ENCODE measurements around the gene TYK2.
"Not testable (repeated sequence)": the region's sequence is repeated elsewhere in the genome, so short reads cannot be mapped to it uniquely, and the experiment has no call there.

The TYK2 gene

DNA sequence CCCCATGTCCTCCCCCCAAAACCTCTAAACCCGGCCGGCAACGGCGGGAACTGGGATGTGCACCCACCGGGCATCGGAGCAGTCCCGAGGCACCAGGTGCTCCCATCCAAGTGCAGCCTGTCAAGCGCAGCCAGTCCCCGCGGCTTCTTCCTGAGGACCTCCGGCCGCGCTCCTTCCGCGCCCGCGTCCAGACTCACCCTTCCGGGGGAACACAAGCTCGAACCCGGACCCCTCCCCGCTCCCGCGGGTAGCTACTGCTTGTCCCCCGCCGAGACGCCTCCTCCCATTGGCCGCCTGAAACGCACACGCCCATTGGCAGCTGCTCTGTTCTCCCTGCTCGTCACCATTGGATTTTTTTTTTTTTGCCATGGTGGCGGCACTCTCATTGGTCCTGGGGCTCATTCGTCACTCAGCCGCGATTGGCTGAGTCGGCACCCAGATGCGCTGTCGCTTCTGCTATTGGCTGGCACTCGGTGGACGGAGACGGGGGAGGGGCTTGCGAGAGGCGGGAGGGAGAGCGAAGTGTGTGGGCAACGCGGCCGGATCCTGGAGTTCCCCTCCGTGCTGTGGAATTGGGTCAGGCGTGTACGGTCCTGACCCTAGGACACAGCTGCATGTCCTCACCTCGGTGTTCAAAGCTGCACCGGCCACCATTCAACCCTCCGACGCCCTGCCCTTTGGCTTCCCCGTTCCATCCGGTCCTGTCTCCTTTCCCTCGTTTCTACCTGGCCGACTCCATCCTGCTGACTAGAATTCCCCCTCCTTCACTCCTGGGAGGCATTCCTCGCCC, at the start of gene TYK2:
TYK2 (minus strand) TSS at position 260 of the 790 bp plus-strand sequence. CDS start 2,166 bp downstream, outside the sequence.
- DNase-seq (ENCODE audit: low spot score): peak; percentile 98

DNA sequence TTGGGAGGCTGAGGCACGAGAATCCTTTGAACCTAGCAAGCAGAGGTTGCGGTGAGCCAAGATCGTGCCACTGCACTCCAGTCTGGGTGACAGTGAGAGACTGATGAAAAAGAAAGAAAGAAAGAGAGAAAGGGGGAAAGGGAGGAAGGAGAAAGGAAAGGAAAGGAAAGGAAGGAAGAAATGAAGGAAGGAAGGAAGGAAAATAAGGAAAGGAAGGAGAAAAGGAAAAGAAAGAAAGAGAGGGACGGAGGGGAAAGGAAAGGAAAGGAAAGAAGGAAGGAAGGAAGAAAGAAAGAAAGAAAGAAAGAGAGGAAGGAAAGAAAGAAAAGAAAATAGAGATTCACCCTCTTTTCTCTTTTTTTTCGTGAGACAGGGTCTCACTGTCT, 48.6 kb upstream of the TYK2 start:
- no peak for DNase-seq (ENCODE audit: low spot score)

DNA sequence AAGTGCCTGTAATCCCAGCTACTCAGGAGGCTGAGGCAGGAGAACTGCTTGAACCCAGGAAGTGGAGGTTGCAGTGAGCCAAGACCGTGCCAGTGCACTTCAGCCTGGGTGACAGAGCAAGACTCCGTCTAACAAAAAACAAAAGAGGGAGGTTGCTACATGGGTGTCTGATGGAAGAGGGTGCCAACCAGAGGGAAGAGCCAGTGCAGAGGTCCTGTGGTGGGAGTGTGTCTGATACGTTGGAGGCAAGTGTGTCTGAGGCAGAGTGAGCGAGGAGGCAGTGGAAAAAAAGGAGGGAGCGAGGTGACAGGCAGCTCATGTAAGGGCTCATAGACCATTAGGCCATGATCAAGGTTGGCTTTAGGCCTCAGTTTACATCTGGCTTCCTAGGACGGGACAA, 46.8 kb upstream of the TYK2 start:
- DNase-seq (ENCODE audit: low spot score): no peak

DNA sequence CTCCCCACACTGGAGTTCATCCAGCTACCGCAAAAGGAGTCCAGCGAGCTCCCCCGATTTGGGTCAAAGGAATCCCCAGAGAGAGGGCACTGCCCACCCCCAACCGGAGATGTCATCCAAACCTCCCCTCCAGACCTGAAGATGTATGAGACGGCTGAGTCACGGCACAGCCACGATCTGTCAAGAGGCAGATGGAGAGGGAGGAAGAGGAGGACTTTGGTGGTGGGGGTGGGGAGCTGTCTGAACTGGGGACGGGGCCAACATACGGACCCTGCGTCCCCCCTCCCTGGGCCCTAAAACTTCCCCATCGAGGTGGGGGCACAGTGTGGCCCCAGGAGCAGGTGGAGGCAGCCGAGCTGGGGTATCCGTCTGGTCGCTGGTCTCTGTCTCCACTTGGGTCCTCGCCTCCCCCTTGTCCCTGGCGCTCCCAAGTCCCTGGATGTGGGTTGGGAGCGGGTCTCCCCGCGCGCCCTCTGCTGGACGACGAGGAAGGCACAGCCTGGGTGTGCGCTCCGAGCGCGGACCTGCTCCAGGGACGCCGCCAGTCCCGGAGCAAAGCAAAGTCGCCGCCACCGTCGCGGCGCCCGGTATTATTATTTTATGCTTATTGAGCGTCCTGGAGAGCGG, 43.8 kb upstream of the TYK2 start:
- peak; percentile 93 for DNase-seq (ENCODE audit: low spot score)

DNA sequence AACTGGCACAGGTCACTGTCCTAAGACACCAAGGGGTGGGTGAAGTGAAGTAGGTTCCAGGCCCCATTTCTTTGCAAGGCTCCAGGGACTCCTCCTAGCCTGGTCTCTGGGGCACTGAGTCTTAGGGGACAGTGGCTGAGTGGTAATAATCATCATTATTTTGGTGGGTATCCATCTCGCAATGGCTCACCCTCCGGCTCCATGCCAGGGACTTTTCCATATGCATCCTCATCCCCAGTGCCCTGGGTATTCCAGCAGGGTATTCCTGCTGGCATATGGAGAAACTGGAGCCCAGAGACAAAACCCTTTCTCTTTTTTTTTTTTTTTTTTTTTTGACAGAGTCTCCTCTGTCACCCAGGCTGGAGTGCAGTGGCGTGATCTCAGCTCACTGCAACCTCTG, 42.5 kb upstream of the TYK2 start:
- no peak for DNase-seq (ENCODE audit: low spot score)

DNA sequence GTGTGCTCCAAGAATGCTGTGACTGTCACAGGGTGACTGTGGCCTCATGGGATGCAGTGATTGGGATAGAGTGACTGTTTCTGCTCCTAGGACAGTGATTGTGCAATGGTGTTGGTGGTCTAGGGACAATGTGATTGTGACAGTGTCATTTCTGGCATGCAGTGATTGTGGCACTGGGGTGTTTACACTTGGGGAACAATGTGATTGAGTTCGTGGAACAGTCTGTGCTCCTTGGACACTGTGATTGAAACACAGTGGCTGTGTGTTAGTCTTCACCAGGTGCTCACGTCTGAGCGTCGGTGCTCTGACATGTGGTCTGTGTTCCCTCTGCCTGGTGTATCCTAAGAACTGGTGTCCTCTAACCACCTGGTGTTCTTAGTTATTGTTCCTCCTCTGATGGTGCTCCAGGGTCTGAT, 41.7 kb upstream of the TYK2 start:
- no peak for DNase-seq (ENCODE audit: low spot score)

DNA sequence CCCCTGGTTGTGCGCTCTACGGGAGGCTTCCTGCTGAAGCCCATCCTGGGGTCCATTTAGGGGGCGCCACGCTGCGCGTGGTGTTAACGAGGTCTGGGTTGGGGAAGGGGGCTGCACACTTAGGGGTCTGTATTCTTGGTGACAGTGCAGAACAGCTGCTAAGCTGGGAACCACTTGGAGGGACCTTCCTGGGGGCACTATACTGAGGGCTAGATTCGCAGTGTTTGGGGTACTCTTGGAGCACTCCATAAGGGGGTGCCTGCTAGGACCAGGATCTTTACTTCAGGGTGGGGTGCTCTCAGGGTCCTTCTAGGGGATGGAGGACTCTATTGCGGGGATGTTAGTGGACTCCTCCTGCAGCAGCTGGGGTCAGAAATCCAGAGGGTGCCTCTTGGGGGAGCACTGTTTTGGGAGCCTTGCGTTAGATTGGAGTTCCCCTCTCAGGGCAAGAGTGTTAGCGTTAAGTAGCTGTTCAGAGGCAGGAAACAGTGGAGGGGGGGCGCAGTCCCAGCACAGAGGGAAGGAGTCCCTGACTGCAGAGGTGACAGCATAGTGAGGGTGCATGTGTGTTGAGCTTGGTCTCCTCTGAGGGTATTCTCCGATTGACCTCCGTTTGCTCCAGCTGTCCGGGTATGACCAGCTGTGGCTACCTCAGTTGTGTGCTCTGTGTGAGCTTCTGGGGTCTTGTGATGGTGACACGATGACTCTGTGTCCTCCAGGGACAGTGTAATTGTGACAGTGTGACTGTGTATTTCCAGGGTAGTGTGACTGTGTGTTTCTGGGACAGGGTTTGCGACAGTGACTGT, 41.1 kb upstream of the TYK2 start:
- no peak for DNase-seq (ENCODE audit: low spot score)

DNA sequence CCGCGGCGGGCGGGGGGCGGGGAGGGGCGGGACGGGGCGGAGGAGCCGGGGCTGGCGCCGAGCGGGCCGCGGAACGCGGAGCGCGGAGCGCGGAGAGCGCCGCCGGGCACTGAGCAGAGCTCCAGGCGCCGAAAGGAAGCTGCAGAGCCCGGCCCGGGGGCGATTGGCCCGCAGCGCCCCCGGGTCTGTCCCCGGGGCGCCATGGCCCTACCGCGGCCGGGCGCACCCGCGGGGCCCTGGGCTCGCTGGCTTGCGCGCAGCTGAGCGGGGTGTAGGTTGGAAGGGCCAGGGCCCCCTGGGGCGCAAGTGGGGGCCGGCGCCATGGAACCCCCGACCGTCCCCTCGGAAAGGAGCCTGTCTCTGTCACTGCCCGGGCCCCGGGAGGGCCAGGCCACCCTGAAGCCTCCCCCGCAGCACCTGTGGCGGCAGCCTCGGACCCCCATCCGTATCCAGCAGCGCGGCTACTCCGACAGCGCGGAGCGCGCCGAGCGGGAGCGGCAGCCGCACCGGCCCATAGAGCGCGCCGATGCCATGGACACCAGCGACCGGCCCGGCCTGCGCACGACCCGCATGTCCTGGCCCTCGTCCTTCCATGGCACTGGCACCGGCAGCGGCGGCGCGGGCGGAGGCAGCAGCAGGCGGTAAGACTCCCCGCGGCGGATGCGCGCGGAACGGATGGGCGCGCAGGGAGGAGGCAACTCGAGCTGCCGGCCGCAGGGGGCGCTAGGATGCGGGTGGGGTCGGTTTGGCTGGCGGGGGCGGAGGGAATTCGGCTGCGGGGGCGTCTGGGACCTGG, 40.3 kb upstream of the TYK2 start, which contains the start of gene PDE4A:
PDE4A (plus strand) TSS at position 95 of the 796 bp plus-strand sequence; CDS start at position 322, 227 bp downstream.
- DNase-seq (ENCODE audit: low spot score): peak; percentile 73

DNA sequence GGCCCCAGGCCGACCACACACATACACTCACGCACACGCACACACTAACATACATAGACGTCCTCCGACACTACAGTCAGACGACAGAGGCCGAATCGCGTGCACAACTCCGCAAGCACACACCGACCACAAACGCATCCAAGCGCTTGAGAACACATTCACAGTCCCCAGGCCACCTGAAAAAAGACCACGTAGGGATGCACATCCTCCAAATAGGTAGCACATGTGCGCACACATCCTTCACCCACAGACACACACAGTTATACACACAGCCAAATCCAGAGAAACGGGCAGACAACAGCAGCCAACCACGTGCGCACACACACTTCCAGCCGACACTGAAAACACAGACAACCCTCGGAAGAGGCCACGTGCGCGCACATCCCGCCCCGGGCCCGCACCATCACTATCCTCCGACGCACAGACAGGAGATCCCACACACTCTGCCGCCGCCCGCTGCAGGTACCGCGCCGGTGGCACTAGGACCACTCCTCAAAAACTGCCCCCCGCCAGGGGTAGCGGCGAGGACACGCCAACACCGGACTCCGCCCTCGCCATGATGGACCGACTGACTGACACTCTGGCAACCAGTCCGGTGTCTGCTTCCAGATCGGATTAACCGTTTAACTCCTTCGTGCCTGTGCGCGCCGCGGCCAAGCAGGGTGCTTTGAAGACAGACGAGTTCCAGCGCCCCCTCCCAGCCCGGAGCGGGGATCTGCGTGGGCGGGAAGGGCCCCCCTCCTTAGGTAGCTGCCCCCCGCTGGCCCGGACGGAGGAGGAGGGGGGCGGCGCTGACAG, 39.5 kb upstream of the TYK2 start:
- DNase-seq (ENCODE audit: low spot score): peak; percentile 96

DNA sequence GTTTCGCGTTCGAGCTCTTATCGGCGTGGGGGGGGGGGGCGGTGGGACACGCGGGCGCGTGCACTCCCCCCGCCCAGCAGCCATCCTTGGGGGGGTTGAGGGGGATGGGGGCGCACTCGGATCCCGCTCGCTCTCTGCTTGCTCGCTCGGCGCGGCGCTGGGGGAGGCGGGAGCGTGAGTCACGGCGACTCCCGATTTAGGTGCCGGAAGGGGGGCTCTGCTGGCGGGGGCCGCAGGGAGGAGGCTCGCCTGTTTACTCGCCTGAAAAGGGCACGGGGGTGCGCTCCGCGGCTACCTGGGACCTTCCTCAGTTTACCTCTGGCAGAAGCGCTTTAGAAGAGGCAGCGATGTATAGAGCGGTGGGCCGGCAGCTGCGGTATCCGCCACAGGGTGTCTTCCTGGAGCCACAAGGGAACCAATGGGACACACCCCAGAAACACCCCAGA, 38.9 kb upstream of the TYK2 start:
- peak; percentile 62 for DNase-seq (ENCODE audit: low spot score)

DNA sequence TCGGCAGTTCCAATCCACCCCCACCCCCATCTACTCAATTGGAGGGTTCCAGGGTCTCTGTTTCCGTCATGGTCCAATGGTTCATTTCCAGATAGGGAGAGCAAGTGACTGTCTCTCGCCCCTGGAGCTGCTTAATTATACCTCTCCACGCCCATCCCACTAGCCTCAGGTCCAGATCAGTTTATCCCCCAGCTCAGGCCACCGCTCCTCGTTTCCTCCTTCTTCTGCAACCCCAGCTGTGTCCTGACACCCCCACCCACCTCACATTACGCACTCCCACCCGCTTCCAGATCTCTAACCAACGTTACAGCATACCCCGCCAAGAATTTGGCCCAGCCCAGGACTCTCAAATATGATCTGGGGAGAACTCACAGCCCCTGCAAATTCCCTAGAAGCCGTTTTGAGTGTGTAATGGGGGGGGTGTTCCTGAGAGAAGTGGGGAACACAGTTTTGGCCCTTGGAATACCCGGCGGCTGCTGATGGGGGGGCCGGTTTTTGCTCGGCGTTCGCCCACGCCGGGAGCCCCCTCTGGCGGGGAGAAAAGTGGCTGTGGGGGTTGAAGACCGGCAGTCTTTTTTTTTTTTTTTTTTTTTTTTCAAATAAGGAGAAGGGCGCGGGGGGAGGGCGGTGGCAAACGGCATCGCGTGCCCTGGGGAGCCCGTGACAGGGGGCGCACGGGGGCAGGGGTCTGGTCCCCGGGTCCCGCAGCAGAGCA, 38.3 kb upstream of the TYK2 start:
- DNase-seq (ENCODE audit: low spot score): peak; percentile 68

DNA sequence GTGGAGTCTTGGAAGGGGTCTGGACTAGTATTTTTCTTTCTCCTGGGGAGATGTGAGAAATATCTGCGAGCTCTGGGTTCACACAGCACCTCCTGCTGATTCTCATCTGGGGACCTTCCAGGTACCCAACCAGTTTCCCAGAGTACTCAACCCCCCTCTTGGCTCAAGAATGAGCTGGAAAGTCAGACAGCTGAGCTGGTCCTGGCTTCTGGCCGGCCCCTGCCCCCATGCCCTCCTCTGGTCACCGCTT, 37.8 kb upstream of the TYK2 start:
- DNase-seq (ENCODE audit: low spot score): peak; percentile 73

DNA sequence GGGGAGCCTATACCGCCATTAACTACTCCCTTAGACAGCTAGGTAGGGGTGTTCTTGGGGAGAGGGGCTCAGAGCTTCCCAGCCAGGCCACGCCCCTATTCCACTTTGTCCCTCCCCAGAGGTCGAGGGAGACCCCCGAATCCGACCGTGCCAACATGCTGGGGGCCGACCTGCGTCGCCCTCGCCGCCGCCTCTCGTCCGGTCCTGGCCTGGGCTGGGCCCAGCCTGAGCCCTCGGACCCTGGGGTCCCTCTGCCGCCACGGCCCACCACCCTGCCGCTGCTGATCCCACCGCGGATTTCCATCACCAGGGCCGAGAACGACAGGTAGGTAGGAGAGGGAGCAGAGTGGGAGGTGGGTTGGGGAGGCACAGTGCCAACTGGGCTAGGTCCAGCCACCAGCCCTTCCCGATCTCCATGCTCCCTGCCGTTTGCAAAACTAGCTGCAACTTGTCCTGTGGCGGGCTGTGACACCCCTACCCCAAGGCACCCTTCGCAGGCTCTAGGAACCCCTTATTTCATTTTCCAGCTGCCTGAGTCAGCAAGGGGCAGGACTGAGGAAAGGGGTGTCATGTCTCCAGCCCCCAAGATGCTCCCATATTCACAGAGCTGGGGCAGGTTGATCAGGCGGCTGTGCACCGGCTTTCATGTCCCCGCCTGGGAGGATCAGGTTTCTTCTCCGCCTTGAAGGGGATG, 37.3 kb upstream of the TYK2 start:
- peak; percentile 72 for DNase-seq (ENCODE audit: low spot score)

DNA sequence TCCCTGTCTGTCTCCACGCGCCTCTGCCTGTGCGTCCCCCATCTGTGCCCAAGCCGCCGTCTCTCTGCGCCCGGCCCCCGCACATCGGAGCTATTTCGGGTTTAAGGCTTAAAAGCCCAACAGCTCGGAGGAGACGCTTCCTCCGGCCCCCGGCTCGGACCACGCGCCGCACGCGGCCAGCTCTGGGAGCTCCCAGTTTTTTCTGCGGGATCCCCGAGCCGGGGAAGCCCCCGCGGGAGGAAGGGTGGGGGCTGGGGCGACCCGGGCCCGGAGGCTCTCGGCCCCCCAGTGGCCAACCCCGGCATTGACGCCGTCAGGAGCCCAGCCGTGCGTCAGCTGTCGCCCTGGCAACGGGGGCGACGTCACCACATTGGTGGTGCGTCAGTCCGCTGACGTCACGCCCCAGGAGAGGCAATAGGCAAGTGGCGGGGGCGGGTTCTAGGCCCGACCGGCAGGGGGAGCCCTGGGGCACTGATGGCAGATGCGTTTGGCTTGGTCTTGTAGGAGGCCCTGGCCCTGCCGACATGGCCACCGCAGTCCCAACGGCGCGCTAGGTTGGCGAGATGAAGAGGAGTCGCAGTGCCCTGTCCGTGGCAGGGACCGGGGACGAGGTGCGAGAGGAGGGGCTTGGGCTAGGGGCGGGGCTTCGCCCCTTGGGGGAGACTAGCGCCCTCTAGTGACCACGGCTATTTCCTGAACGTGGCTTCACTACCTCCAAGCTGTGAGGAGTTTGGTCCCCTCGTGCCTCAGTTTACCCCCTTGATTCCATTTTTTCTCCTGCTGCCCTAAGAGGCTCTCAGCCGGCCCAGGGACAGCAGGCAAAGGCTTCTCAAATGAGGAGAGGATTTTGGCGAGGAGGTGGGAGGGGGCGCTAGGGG, 36.2 kb upstream of the TYK2 start:
- DNase-seq (ENCODE audit: low spot score): peak; percentile 95

DNA sequence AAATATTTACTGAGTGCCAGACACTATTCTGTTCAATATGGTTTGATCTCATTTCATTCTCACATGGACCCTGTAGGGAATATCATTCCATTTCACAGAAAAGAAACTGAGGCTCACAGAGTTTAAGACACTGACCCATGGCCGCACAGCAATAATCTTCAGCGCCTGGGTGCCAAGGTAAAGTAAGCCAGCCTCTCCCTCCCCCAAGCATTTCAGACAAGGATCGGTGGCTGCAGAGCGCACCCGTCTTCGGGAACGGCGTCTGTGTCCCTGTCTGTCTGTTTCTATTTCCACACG, 35.7 kb upstream of the TYK2 start:
- DNase-seq (ENCODE audit: low spot score): no peak

DNA sequence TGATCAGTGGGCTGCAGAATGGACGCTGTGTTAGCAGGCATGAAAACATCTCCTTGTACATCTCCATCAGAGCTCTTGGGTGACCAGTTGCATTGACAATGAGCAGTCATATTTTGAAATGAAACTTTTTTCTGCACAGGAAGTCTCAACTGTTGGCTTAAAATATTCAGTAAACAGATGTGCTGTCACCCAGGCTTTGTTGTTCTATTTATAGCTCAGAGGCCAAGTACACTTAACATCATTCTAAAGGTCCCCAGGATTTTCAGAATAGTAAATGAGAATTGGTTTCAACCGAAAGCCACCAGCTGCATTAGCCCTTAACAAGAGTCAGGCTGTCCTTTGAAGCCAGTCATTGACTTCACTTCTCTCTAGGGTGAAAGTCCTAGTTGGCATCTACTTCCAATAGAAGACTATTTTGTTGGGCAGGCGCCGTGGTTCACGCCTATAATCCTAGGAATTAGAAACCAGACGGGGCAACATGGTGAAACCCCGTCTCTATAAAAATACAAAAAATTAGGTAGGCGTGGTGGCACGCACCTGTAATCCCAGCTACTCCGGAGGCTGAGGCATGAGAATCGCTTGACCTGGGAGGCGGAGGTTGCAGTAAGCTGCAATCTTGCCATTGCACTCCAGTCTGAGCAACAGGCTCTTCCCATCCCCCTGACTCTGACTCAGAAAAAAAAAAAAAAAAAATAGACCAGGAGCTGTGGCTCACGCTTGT, 32.0 kb upstream of the TYK2 start:
- DNase-seq (ENCODE audit: low spot score): no peak

DNA sequence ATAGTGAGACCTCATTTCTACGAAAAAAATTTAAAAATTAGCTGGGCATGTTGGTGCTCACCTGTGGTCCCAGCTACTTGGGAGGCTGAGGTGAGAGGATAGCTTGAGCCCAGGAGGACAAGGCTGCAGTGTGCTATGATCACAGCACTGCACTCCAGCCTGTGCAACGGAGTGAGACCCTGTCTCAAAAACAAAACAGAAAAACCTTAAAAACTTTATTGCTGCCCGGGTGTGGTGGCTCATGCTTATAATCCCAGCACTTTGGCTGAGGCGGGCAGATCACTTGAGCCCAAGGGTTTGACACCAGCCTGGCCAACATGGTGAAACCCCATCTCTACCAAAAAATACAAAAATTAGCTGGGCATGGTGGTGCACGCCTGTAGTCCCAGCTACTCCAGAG, 30.9 kb upstream of the TYK2 start:
- DNase-seq (ENCODE audit: low spot score): not testable (repeated sequence)

DNA sequence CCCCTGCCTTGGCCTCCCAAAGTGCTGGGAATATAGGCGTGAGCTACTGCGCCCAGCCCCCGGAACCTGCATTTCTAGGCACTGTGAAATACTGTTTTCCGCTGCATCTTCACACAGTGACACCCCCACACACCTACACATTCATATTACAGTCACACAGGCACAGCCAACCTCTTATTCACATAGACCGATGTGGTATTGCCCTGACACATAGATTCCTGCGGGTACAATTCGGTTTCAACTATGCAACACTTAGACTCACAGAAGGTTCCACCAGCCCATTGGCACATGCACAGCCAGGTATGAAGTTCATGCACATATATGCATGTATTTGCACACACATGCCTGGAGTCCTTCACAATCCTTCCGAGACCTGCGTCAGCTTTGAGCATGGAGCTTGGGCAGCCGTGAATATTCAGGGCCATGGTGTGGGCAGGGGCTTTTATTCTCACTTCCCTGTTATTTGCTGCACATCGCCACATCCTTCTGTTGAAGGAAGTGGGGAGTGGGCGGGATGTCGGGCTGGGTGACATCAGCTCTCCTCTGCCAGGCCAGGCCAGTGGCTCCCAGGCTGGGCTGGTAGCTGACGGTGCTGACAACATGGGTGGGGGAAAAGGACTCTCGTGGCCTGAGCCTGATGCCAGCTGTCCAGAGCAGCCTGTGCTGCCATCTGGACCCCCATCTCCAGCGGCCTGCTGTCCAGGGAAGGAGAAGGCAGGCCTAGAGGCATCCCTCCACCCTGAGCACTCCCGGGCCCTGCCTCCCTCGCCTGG, 28.3 kb upstream of the TYK2 start:
- no peak for DNase-seq (ENCODE audit: low spot score)
